Liver (tissue), 9 donors: ENCODE measurements around the gene CRY1. TPM values are rescaled to one million over a fixed set of nuclear protein-coding genes. Genes with fewer than 3 reads are reported as not detected.

Experiments used
- DNase-seq: peaks from one replicate; pipeline ENCODE4 v3.0.0-alpha.2; 2017; ENCODE audit warnings: low spot score
- H3K27ac ChIP-seq, 2 donors: one replicate each; pipeline ENCODE4 v1.7.0; 2013; ENCODE audit warnings: inconsistent platforms in 2 of 2, low read length in 2 of 2, control low read depth in 1 of 2, low read depth in 1 of 2, mild to moderate bottlenecking in 1 of 2
- H3K27me3 ChIP-seq, 4 donors: one replicate each; pipeline versions ENCODE4 v1.6.1 to v1.7.0; 2013; ENCODE audit warnings: low read length in 3 of 4, inconsistent platforms in 1 of 4, mild to moderate bottlenecking in 1 of 4, moderate library complexity in 1 of 4; ENCODE audit not compliant: control insufficient read depth in 4 of 4, insufficient read depth in 4 of 4
- H3K36me3 ChIP-seq, 4 donors: one replicate each; pipeline versions ENCODE4 v1.6.1 to v1.7.0; 2013; ENCODE audit warnings: low read length in 3 of 4, mild to moderate bottlenecking in 3 of 4, low read depth in 1 of 4, moderate library complexity in 1 of 4; ENCODE audit not compliant: control insufficient read depth in 4 of 4, insufficient read depth in 3 of 4
- H3K4me1 ChIP-seq, 4 donors: one replicate each; pipeline versions ENCODE4 v1.6.1 to v1.7.0; 2013; ENCODE audit warnings: low read length in 3 of 4, mild to moderate bottlenecking in 3 of 4, moderate library complexity in 1 of 4; ENCODE audit not compliant: control insufficient read depth in 4 of 4, insufficient read depth in 4 of 4
- H3K4me3 ChIP-seq, 3 donors: one replicate each; pipeline versions ENCODE4 v1.6.1 to v1.7.0; 2013; ENCODE audit warnings: low read length in 3 of 3, control low read depth in 1 of 3, low read depth in 1 of 3, mild to moderate bottlenecking in 1 of 3
- H3K9ac ChIP-seq, 2 donors: one replicate each; pipeline ENCODE4 v1.7.0; 2013; ENCODE audit warnings: low read length in 2 of 2, mild to moderate bottlenecking in 2 of 2, moderate library complexity in 2 of 2, control low read depth in 1 of 2, low read depth in 1 of 2
- H3K9me3 ChIP-seq, 4 donors: one replicate each; pipeline versions ENCODE4 v1.6.1 to v1.7.0; 2013; ENCODE audit warnings: low read length in 3 of 4; ENCODE audit not compliant: control insufficient read depth in 4 of 4
- CTCF ChIP-seq: fragments of 150-350 bp; IDR thresholded peaks from 2 replicates; pipeline ENCODE4 v1.5.1; 2017; ENCODE audit warnings: improper control_type of control experiment, low read depth, low read length; ENCODE audit not compliant: missing input control
- EGR1 ChIP-seq, 2 donors: IDR thresholded peaks; 2 replicates each; pipeline ENCODE4 v1.6.1; 2016 to 2018; ENCODE audit warnings: antibody characterized with exemption in 2 of 2, low read depth in 2 of 2
- FOXA1 ChIP-seq: IDR thresholded peaks from 2 replicates; pipeline ENCODE4 v1.6.1; 2016; ENCODE audit warnings: antibody characterized with exemption
- FOXA2 ChIP-seq: IDR thresholded peaks from 2 replicates; pipeline ENCODE4 v1.6.1; 2016; ENCODE audit warnings: antibody characterized with exemption
- GABPA ChIP-seq, 2 donors: IDR thresholded peaks in 1 of 2; conservative IDR thresholded peaks in 1 of 2; 2 replicates each; pipeline ENCODE4 v1.6.1; 2016; ENCODE audit warnings: antibody characterized with exemption in 2 of 2, mild to moderate bottlenecking in 1 of 2, moderate library complexity in 1 of 2
- HNF4A ChIP-seq, 2 donors: conservative IDR thresholded peaks; 2 replicates each; pipeline ENCODE4 v1.6.1; 2016; ENCODE audit warnings: antibody characterized with exemption in 2 of 2, mild to moderate bottlenecking in 2 of 2
- HNF4G ChIP-seq: IDR thresholded peaks from 2 replicates; pipeline ENCODE4 v1.6.1; 2016; ENCODE audit warnings: antibody characterized with exemption
- JUND ChIP-seq, 2 donors: IDR thresholded peaks; 2 replicates each; pipeline ENCODE4 v1.6.1; 2016; ENCODE audit warnings: antibody characterized with exemption in 2 of 2
- MAX ChIP-seq: IDR thresholded peaks from 2 replicates; pipeline ENCODE4 v1.6.1; 2016; ENCODE audit warnings: antibody characterized with exemption
- NR2F2 ChIP-seq: IDR thresholded peaks from 2 replicates; pipeline ENCODE4 v1.6.1; 2016; ENCODE audit warnings: antibody characterized with exemption
- RAD21 ChIP-seq, 2 donors: IDR thresholded peaks; 2 replicates each; pipeline ENCODE4 v1.6.1; 2016; ENCODE audit warnings: antibody characterized with exemption in 2 of 2, mild to moderate bottlenecking in 2 of 2
- REST ChIP-seq: IDR thresholded peaks from 2 replicates; pipeline ENCODE4 v1.6.1; 2016; ENCODE audit warnings: antibody characterized with exemption, mild to moderate bottlenecking
- RXRA ChIP-seq, 2 donors: IDR thresholded peaks; 2 replicates each; pipeline ENCODE4 v1.6.1; 2017 to 2018; ENCODE audit warnings: antibody characterized with exemption in 2 of 2, mild to moderate bottlenecking in 1 of 2
- SP1 ChIP-seq: IDR thresholded peaks from 2 replicates; pipeline ENCODE4 v1.6.1; 2018; ENCODE audit warnings: antibody characterized with exemption, mild to moderate bottlenecking
- YY1 ChIP-seq: IDR thresholded peaks from 2 replicates; pipeline ENCODE4 v1.6.1; 2016; ENCODE audit warnings: antibody characterized with exemption, mild to moderate bottlenecking
- ZBTB33 ChIP-seq: IDR thresholded peaks from 2 replicates; pipeline ENCODE4 v1.6.1; 2016; ENCODE audit warnings: antibody characterized with exemption
- WGBS: extraction: QIAGEN DNeasy Blood & Tissue Kit; methylation state at CpG from one replicate; pipeline ENCODE4 v1.1.7; 2013; 5-methylcytosine and 5-hydroxymethylcytosine counted together
- polyA plus RNA-seq, 2 donors: library from polyadenylated mRNA; stranded (reverse) in 1 of 2; unstranded in 1 of 2; fragments of 200-250 nt in 1 of 2; fragments of >200 nt in 1 of 2; fragmentation: Nextera tagmentation in 1 of 2; extraction: Ambion mirVana in 1 of 2; gene quantifications; one replicate each; pipeline versions ENCODE4 v1.2.1 to v1.2.3, GENCODE V29; 2013 to 2015
- total RNA-seq, 2 donors: library from RNA; depleted of rRNA; stranded (reverse); fragments of >200 nt; gene quantifications; one replicate each; pipeline ENCODE4 v1.2.3, GENCODE V29; 2014
- donor health status: healthy.
- donor health status: healthy.
- donor health status: healthy.
- donor health status: healthy.
- donor health status: healthy.

CRY1 gene
- total and polyA plus RNA-seq, 4 donors: 5.7 to 16.6 (median 10.1) TPM

- TF ChIP-seq EGR1 (IDR thresholded peaks at IDR 0.05; ENCODE audit: low read depth in 2 of 2): no peak
- no peak for TF ChIP-seq FOXA2
- TF ChIP-seq GABPA (IDR thresholded peaks at IDR 0.05 in 1 of 2, conservative IDR thresholded peaks at IDR 0.05 in 1 of 2): no peak
- no peak for TF ChIP-seq CTCF
- TF ChIP-seq RXRA (IDR thresholded peaks at IDR 0.05): no peak
Observed at GRCh38 chr12:107106241-107107025, 13.1 kb upstream of the CRY1 start (continued).

GRCh38 chr12:107105410-107105703 is 12.0 kb upstream of the CRY1 start:
- no peaks in the 10 kb centered on the region for H3K9me3 ChIP-seq
- no peak overlapping the region for H3K4me3 ChIP-seq
- H3K4me1 ChIP-seq: peaks cover 3 to 19% (median 14%) of the 10 kb centered on the region in 4 donors
- H3K27me3 ChIP-seq: no peaks in the 10 kb centered on the region
- H3K27ac ChIP-seq: no peak overlapping the region
- TF ChIP-seq HNF4A (conservative IDR thresholded peaks at IDR 0.05): no peak
- WGBS: 87% methylated on average over 1 of the region's 1 CpG
- no peaks in the 10 kb centered on the region for H3K36me3 ChIP-seq
- DNase-seq: no peak
- no peak overlapping the region for H3K9ac ChIP-seq

- TF ChIP-seq RAD21 (IDR thresholded peaks at IDR 0.05): no peak
- no peak for TF ChIP-seq ZBTB33
- no peak for TF ChIP-seq SP1
- TF ChIP-seq CTCF: no peak
- no peak for TF ChIP-seq MAX
- TF ChIP-seq HNF4A (conservative IDR thresholded peaks at IDR 0.05): no peak
- TF ChIP-seq HNF4G: no peak
- no peak for TF ChIP-seq GABPA (IDR thresholded peaks at IDR 0.05 in 1 of 2, conservative IDR thresholded peaks at IDR 0.05 in 1 of 2)
- no peak for TF ChIP-seq YY1
- no peak for TF ChIP-seq NR2F2
- TF ChIP-seq REST: no peak
- TF ChIP-seq JUND (IDR thresholded peaks at IDR 0.05): no peak
- no peak for TF ChIP-seq FOXA1
- no peak for DNase-seq
- Histone ChIP-seq H3K4me1 (peaks cover 3 to 19% (median 17%) of the 10 kb centered on the region in 4 donors), H3K27me3 (no peaks in the 10 kb centered on the region), H3K27ac (no peak overlapping the region), H3K36me3 (no peaks in the 10 kb centered on the region), H3K9me3 (no peaks in the 10 kb centered on the region), H3K4me3 (no peak overlapping the region), H3K9ac (no peak overlapping the region)
Observed at GRCh38 chr12:107103516-107103915, 10.2 kb upstream of the CRY1 start.
